CD4-positive, CD25-positive, alpha-beta regulatory T cell (primary cell): ENCODE results near the gene MANEAL. TPM values are rescaled to one million over a fixed set of nuclear protein-coding genes. Genes with fewer than 3 reads are reported as not detected.
A peak's percentile ranks its signal among the peaks of the same experiment; 100 is the strongest.

Experiments
- ATAC-seq, 2 donors: fragments of 150-1000 bp; cut with Tn5 transposase; one replicate each; pipeline ENCODE4 v1.10.0; 2021; ENCODE audit warnings: low read depth in 2 of 2, moderate number of reproducible peaks in 2 of 2, moderate library complexity in 1 of 2
- DNase-seq, 3 donors: peaks; one replicate each; pipeline versions ENCODE4 v3.0.0 to v3.0.0-alpha.2; 2012 to 2022; ENCODE audit warnings: mixed read lengths in 1 of 3
- H3K27ac ChIP-seq: one replicate; pipeline ENCODE4 v1.7.0; 2013; ENCODE audit warnings: mild to moderate bottlenecking, low read length; ENCODE audit not compliant: insufficient read depth, poor library complexity, severe bottlenecking
- H3K27me3 ChIP-seq: one replicate; pipeline ENCODE4 v1.7.0; 2013; ENCODE audit warnings: low read length; ENCODE audit not compliant: control insufficient read depth, insufficient read depth
- H3K36me3 ChIP-seq: one replicate; pipeline ENCODE4 v1.7.0; 2013; ENCODE audit warnings: mild to moderate bottlenecking, low read length, moderate library complexity; ENCODE audit not compliant: control insufficient read depth, insufficient read depth
- H3K4me1 ChIP-seq: 2 replicates; pipeline ENCODE4 v1.7.0; 2013; ENCODE audit warnings: mild to moderate bottlenecking, low read length; ENCODE audit not compliant: insufficient read depth, control insufficient read depth, poor library complexity, severe bottlenecking
- H3K4me3 ChIP-seq: one replicate; pipeline ENCODE4 v1.7.0; 2013; ENCODE audit warnings: low read depth, mild to moderate bottlenecking, low read length, moderate library complexity
- H3K9me3 ChIP-seq, 2 experiments: 1 replicate in 1 of 2; 2 replicates in 1 of 2; pipeline ENCODE4 v1.7.0; 2013; ENCODE audit warnings: low read length in 2 of 2, mild to moderate bottlenecking in 1 of 2, moderate library complexity in 1 of 2; ENCODE audit not compliant: control insufficient read depth in 2 of 2
- H3K27ac Mint-ChIP-seq, 3 donors: one replicate each; pipeline ENCODE4 v1.8.0; 2020 to 2022; ENCODE audit warnings: mild to moderate bottlenecking in 3 of 3, mixed read lengths in 3 of 3, moderate library complexity in 2 of 3
- H3K27me3 Mint-ChIP-seq: one replicate; pipeline ENCODE4 v1.8.0; 2022; ENCODE audit warnings: mild to moderate bottlenecking, mixed read lengths
- H3K36me3 Mint-ChIP-seq: one replicate; pipeline ENCODE4 v1.8.0; 2020; ENCODE audit warnings: mixed read lengths
- H3K4me1 Mint-ChIP-seq, 4 donors: one replicate each; pipeline ENCODE4 v1.8.0; 2020 to 2022; ENCODE audit warnings: mixed read lengths in 4 of 4, mild to moderate bottlenecking in 1 of 4
- H3K4me3 Mint-ChIP-seq, 4 donors: one replicate each; pipeline ENCODE4 v1.8.0; 2020 to 2022; ENCODE audit warnings: mild to moderate bottlenecking in 4 of 4, mixed read lengths in 4 of 4, moderate library complexity in 3 of 4
- H3K9me3 Mint-ChIP-seq, 7 donors: one replicate each; pipeline ENCODE4 v1.8.0; 2020 to 2022; ENCODE audit warnings: mixed read lengths in 7 of 7, mild to moderate bottlenecking in 3 of 7, moderate library complexity in 2 of 7
- polyA plus RNA-seq, 4 donors: library from polyadenylated mRNA; unstranded; fragments of 300-500 nt; fragmentation: Illumina TruSeq; gene quantifications; one replicate each; pipeline ENCODE4 v1.2.3, GENCODE V29; 2021
- total RNA-seq: library from RNA; stranded (reverse); gene quantifications from one replicate; pipeline ENCODE4 v1.2.3, GENCODE V29; 2022

Gene MANEAL
- total and polyA plus RNA-seq, 5 donors from 2014 or later, result 0.69 to 2.4 (median 1.4) TPM

GRCh38 chr1:37808369-37809319, 15.0 kb downstream of the MANEAL start:
- H3K27me3 Mint-ChIP-seq, result no peaks in the 10 kb centered on the region
- H3K36me3 ChIP-seq, result peaks cover 33% of the 10 kb centered on the region
- no peaks in the 10 kb centered on the region for H3K9me3 ChIP-seq
- H3K9me3 Mint-ChIP-seq, result no peaks in the 10 kb centered on the region
- H3K36me3 Mint-ChIP-seq, result peaks cover 21% of the 10 kb centered on the region
- DNase-seq (no peak), ATAC-seq (peak in 1 of 2 donors; percentile 25)
- peak overlapping the region; percentile 90 to 98 (median 91) for H3K27ac Mint-ChIP-seq
- peak overlapping the region; percentile 51 for H3K4me3 ChIP-seq
- peak overlapping the region; percentile 91 for H3K27ac ChIP-seq
- H3K4me1 Mint-ChIP-seq, result peaks cover 4 to 49% (median 19%) of the 10 kb centered on the region in 4 donors
- H3K27me3 ChIP-seq, result no peaks in the 10 kb centered on the region
- peaks cover 34% of the 10 kb centered on the region for H3K4me1 ChIP-seq
- H3K4me3 Mint-ChIP-seq, result peak overlapping the region; percentile 92 to 99 (median 95)

- ATAC-seq (no peak), DNase-seq (no peak)
- Mint-ChIP-seq H3K27me3 (no peaks in the 10 kb centered on the region), H3K36me3 (peaks cover 10% of the 10 kb centered on the region), H3K9me3 (no peaks in the 10 kb centered on the region), H3K4me1 (peaks cover 0 to 49% (median 19%) of the 10 kb centered on the region in 4 donors), H3K27ac (peak overlapping the region in 1 of 3 donors; percentile 55), H3K4me3 (peak overlapping the region; percentile 52 to 87 (median 81))
- peaks cover 25% of the 10 kb centered on the region for H3K36me3 ChIP-seq
- peaks cover 34% of the 10 kb centered on the region for H3K4me1 ChIP-seq
- no peak overlapping the region for H3K4me3 ChIP-seq
- H3K9me3 ChIP-seq, result no peaks in the 10 kb centered on the region
- no peak overlapping the region for H3K27ac ChIP-seq
- H3K27me3 ChIP-seq, result no peaks in the 10 kb centered on the region
Observed at GRCh38 chr1:37809942-37810341, 16.3 kb downstream of the MANEAL start.

GRCh38 chr1:37811027-37811655, 17.5 kb downstream of the MANEAL start:
- Mint-ChIP-seq H3K27ac (peak overlapping the region in 2 of 3 donors; percentile 34 to 41), H3K36me3 (peaks cover 4% of the 10 kb centered on the region), H3K4me1 (peaks cover 0 to 38% (median 13%) of the 10 kb centered on the region in 4 donors), H3K27me3 (no peaks in the 10 kb centered on the region), H3K4me3 (peak overlapping the region in 3 of 4 donors; percentile 55 to 86 (median 78)), H3K9me3 (no peaks in the 10 kb centered on the region)
- peak; percentile 31 to 35 for ATAC-seq
- H3K9me3 ChIP-seq, result no peaks in the 10 kb centered on the region
- no peak overlapping the region for H3K4me3 ChIP-seq
- peaks cover 24% of the 10 kb centered on the region for H3K36me3 ChIP-seq
- DNase-seq, result peak; percentile 44 to 76 (median 62)
- H3K4me1 ChIP-seq, result peaks cover 26% of the 10 kb centered on the region
- no peak overlapping the region for H3K27ac ChIP-seq
- no peaks in the 10 kb centered on the region for H3K27me3 ChIP-seq

- H3K27me3 Mint-ChIP-seq, result no peaks in the 10 kb centered on the region
- H3K27ac Mint-ChIP-seq, result peak overlapping the region in 1 of 3 donors; percentile 35
- no peak overlapping the region for H3K4me3 Mint-ChIP-seq
- peaks cover 12% of the 10 kb centered on the region for H3K36me3 Mint-ChIP-seq
- no peak for DNase-seq
- H3K9me3 Mint-ChIP-seq, result no peaks in the 10 kb centered on the region
- H3K4me1 ChIP-seq, result peaks cover 9% of the 10 kb centered on the region
- peaks cover 0 to 22% (median 10%) of the 10 kb centered on the region in 4 donors for H3K4me1 Mint-ChIP-seq
- no peaks in the 10 kb centered on the region for H3K9me3 ChIP-seq
- H3K27me3 ChIP-seq, result no peaks in the 10 kb centered on the region
- no peak for ATAC-seq
- no peak overlapping the region for H3K27ac ChIP-seq
- no peak overlapping the region for H3K4me3 ChIP-seq
- peaks cover 32% of the 10 kb centered on the region for H3K36me3 ChIP-seq
Observed at GRCh38 chr1:37813529-37814145, 20.0 kb downstream of the MANEAL start.

- peaks cover 37% of the 10 kb centered on the region for H3K36me3 ChIP-seq
- peaks cover 3% of the 10 kb centered on the region for H3K4me1 ChIP-seq
- no peak overlapping the region for H3K27ac ChIP-seq
- Mint-ChIP-seq H3K27ac (peak overlapping the region in 1 of 3 donors; percentile 35), H3K9me3 (no peaks in the 10 kb centered on the region), H3K4me1 (peaks cover 0 to 15% (median 7%) of the 10 kb centered on the region in 4 donors), H3K27me3 (no peaks in the 10 kb centered on the region), H3K4me3 (no peak overlapping the region), H3K36me3 (peaks cover 12% of the 10 kb centered on the region)
- H3K9me3 ChIP-seq, result no peaks in the 10 kb centered on the region
- ATAC-seq (no peak), DNase-seq (no peak)
- H3K4me3 ChIP-seq, result no peak overlapping the region
- no peaks in the 10 kb centered on the region for H3K27me3 ChIP-seq
Observed at GRCh38 chr1:37814252-37814651, 20.6 kb downstream of the MANEAL start.

- Mint-ChIP-seq H3K27ac (no peak overlapping the region), H3K4me1 (peaks cover 0 to 3% (median 1%) of the 10 kb centered on the region in 4 donors), H3K9me3 (no peaks in the 10 kb centered on the region), H3K36me3 (peaks cover 33% of the 10 kb centered on the region), H3K4me3 (no peak overlapping the region), H3K27me3 (no peaks in the 10 kb centered on the region)
- DNase-seq, result no peak
- no peaks in the 10 kb centered on the region for H3K4me1 ChIP-seq
- H3K27me3 ChIP-seq, result no peaks in the 10 kb centered on the region
- ATAC-seq, result no peak
- H3K27ac ChIP-seq, result no peak overlapping the region
- no peak overlapping the region for H3K4me3 ChIP-seq
- no peaks in the 10 kb centered on the region for H3K9me3 ChIP-seq
- peaks cover 63% of the 10 kb centered on the region for H3K36me3 ChIP-seq
Observed at GRCh38 chr1:37817481-37817880, 23.8 kb downstream of the MANEAL start.

DNA sequence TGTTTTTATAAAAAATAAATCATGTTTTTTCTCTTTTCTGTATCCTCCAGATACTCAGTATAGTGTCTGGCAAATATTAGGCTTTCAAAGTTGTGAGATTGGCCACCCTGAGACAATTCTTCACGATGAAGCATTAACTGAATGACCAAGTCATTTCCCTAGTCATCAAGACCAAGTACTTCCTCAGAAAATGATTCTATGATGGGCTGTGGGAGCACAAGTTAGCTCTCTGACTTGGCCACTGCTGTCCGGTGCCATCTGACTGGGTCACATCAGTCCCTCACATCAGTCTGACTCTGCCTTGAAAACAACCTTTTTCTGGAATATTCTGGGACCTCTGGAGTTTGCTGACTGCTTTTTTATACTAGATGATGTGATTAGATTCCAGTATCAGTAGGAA, 27.8 kb downstream of the MANEAL start:
- Mint-ChIP-seq H3K4me3 (no peak overlapping the region), H3K36me3 (peaks cover 38% of the 10 kb centered on the region), H3K9me3 (no peaks in the 10 kb centered on the region), H3K27ac (no peak overlapping the region), H3K4me1 (peaks cover 0 to 5% (median 0%) of the 10 kb centered on the region in 4 donors), H3K27me3 (no peaks in the 10 kb centered on the region)
- Histone ChIP-seq H3K9me3 (no peaks in the 10 kb centered on the region), H3K4me3 (no peak overlapping the region), H3K27me3 (no peaks in the 10 kb centered on the region), H3K36me3 (peaks cover 64% of the 10 kb centered on the region), H3K27ac (no peak overlapping the region), H3K4me1 (no peaks in the 10 kb centered on the region)
- DNase-seq (no peak), ATAC-seq (no peak)
